Parathyroid adenoma (tissue), 2 donors: ENCODE data around the gene TADA2B.

ENCODE experiments used
- H2AFZ ChIP-seq: fragments of 300-600 bp; sonication (generic); one replicate; pipeline ENCODE4 v1.7.0; 2017; ENCODE audit warnings: antibody characterized with exemption, mild to moderate bottlenecking
- H3K27ac ChIP-seq: fragments of 300-600 bp; sonication (generic); one replicate; pipeline ENCODE4 v1.7.0; 2017
- H3K27me3 ChIP-seq: fragments of 300-600 bp; sonication (generic); one replicate; pipeline ENCODE4 v1.7.0; 2017; ENCODE audit warnings: low read length; ENCODE audit not compliant: control insufficient read depth, insufficient read depth
- H3K36me3 ChIP-seq: fragments of 300-600 bp; sonication (generic); one replicate; pipeline ENCODE4 v1.7.0; 2017; ENCODE audit warnings: low read length; ENCODE audit not compliant: control insufficient read depth, insufficient read depth
- H3K4me1 ChIP-seq: fragments of 300-600 bp; sonication (generic); one replicate; pipeline ENCODE4 v1.7.0; 2017; ENCODE audit warnings: control low read depth
- H3K4me2 ChIP-seq: fragments of 300-600 bp; sonication (generic); one replicate; pipeline ENCODE4 v1.7.0; 2017; ENCODE audit warnings: low read length
- H3K4me3 ChIP-seq: fragments of 300-600 bp; sonication (generic); one replicate; pipeline ENCODE4 v1.7.0; 2017; ENCODE audit warnings: low read depth, low read length
- H3K79me2 ChIP-seq: fragments of 300-600 bp; sonication (generic); one replicate; pipeline ENCODE4 v1.7.0; 2017; ENCODE audit warnings: control low read depth
- H3K9ac ChIP-seq: fragments of 300-600 bp; sonication (generic); one replicate; pipeline ENCODE4 v1.7.0; 2017; ENCODE audit warnings: mild to moderate bottlenecking
- H3K9me3 ChIP-seq: fragments of 300-600 bp; sonication (generic); one replicate; pipeline ENCODE4 v1.7.0; 2017; ENCODE audit warnings: low read length; ENCODE audit not compliant: control insufficient read depth
- CTCF ChIP-seq: fragments of 300-600 bp; sonication (generic); IDR thresholded peaks from one replicate; pipeline ENCODE4 v1.7.0; 2017; ENCODE audit warnings: antibody characterized with exemption, mild to moderate bottlenecking
- donor health status: primary hyperparathyroidism.

The TADA2B gene

GRCh38 chr4:7068279-7068842 is 25.2 kb downstream of the TADA2B start:
- peak overlapping the region; percentile 87 for H2AFZ ChIP-seq
- peaks cover 12% of the 10 kb centered on the region for H3K79me2 ChIP-seq
- no peaks in the 10 kb centered on the region for H3K4me1 ChIP-seq
- peak overlapping the region; percentile 79 for H3K27ac ChIP-seq
- no peaks in the 10 kb centered on the region for H3K36me3 ChIP-seq
- TF ChIP-seq CTCF = no peak
- H3K27me3 ChIP-seq = no peaks in the 10 kb centered on the region
- peak overlapping the region; percentile 82 for H3K4me3 ChIP-seq
- H3K4me2 ChIP-seq = peak overlapping the region; percentile 96
- no peak overlapping the region for H3K9ac ChIP-seq
- H3K9me3 ChIP-seq = no peaks in the 10 kb centered on the region

GRCh38 chr4:7068883-7069282 is 25.7 kb downstream of the TADA2B start:
- H2AFZ ChIP-seq = peak overlapping the region; percentile 87
- peak overlapping the region; percentile 96 for H3K4me2 ChIP-seq
- TF ChIP-seq CTCF = no peak
- H3K79me2 ChIP-seq = peaks cover 12% of the 10 kb centered on the region
- H3K4me3 ChIP-seq = peak overlapping the region; percentile 82
- H3K9ac ChIP-seq = no peak overlapping the region
- no peaks in the 10 kb centered on the region for H3K36me3 ChIP-seq
- peak overlapping the region; percentile 79 for H3K27ac ChIP-seq
- no peaks in the 10 kb centered on the region for H3K9me3 ChIP-seq
- no peaks in the 10 kb centered on the region for H3K27me3 ChIP-seq
- H3K4me1 ChIP-seq = no peaks in the 10 kb centered on the region

GRCh38 chr4:7070729-7071511 is 27.7 kb downstream of the TADA2B start:
- no peak overlapping the region for H3K27ac ChIP-seq
- H3K9me3 ChIP-seq = no peaks in the 10 kb centered on the region
- no peaks in the 10 kb centered on the region for H3K36me3 ChIP-seq
- no peak overlapping the region for H3K9ac ChIP-seq
- no peaks in the 10 kb centered on the region for H3K4me1 ChIP-seq
- H3K4me3 ChIP-seq = peak overlapping the region; percentile 26
- H3K79me2 ChIP-seq = peaks cover 9% of the 10 kb centered on the region
- peak; percentile 92 for TF ChIP-seq CTCF
- no peaks in the 10 kb centered on the region for H3K27me3 ChIP-seq
- no peak overlapping the region for H3K4me2 ChIP-seq
- H2AFZ ChIP-seq = peak overlapping the region; percentile 46

GRCh38 chr4:7073059-7073458 is 29.9 kb downstream of the TADA2B start:
- Histone ChIP-seq H3K9ac (no peak overlapping the region), H3K36me3 (no peaks in the 10 kb centered on the region), H3K4me2 (no peak overlapping the region), H3K27ac (no peak overlapping the region), H3K9me3 (no peaks in the 10 kb centered on the region), H3K27me3 (no peaks in the 10 kb centered on the region), H2AFZ (no peak overlapping the region), H3K79me2 (no peaks in the 10 kb centered on the region), H3K4me1 (no peaks in the 10 kb centered on the region), H3K4me3 (no peak overlapping the region)
- no peak for TF ChIP-seq CTCF
